ENCODE measurements around the gene AMMECR1L. TPM values are rescaled to one million over a fixed set of nuclear protein-coding genes. Genes with fewer than 3 reads are reported as not detected.

AMMECR1L gene
- total and polyA plus RNA-seq, 10 of the 15 experiments (the other 5 are each of a cell fraction or from before 2014, with no cell fraction given), result 2.7 to 12.1 (median 8.0) TPM

- TF ChIP-seq ZBTB33 (IDR thresholded peaks at IDR 0.05) (no peak), POU2F2 (IDR thresholded peaks at IDR 0.05; ENCODE audit: borderline replicate concordance, low read depth, low read length) (peak; percentile 96), NFYA (IDR thresholded peaks at IDR 0.05; ENCODE audit: borderline replicate concordance, low read depth, low read length) (no peak), ZBED1 (IDR thresholded peaks at IDR 0.05; ENCODE audit: borderline replicate concordance) (peak; percentile 49; the same call in 1 of the 2 replicates), PML (IDR thresholded peaks at IDR 0.05; ENCODE audit: low read length) (peak; percentile 54; the same call in 1 of the 2 replicates), SMC3 (IDR thresholded peaks at IDR 0.05; ENCODE audit: borderline replicate concordance, low read length) (peak; percentile 12; the same call in 1 of the 2 replicates), HDAC6 (IDR thresholded peaks at IDR 0.05; ENCODE audit: unreplicated experiment) (no peak), NFIC (IDR thresholded peaks at IDR 0.05; ENCODE audit: low read depth, low read length) (peak; percentile 85), SKIL (IDR thresholded peaks at IDR 0.05; ENCODE audit: low read depth, poor library complexity, severe bottlenecking) (peak; percentile 79), ATF7 (IDR thresholded peaks at IDR 0.05; ENCODE audit: low read depth) (peak; percentile 82), FOXM1 (IDR thresholded peaks at IDR 0.05; ENCODE audit: low read depth, low read length) (peak; percentile 89; the same call in 1 of the 2 replicates), EED (IDR thresholded peaks at IDR 0.05; ENCODE audit: low read depth) (peak; percentile 80; the same call in 1 of the 2 replicates), EZH2 (IDR thresholded peaks at IDR 0.05; ENCODE audit: borderline replicate concordance, control insufficient read depth, low read depth, low read length) (no peak), STAT3 (IDR thresholded peaks at IDR 0.05; ENCODE audit: low read depth, low read length) (no peak), PAX5 (IDR thresholded peaks at IDR 0.05; ENCODE audit: borderline replicate concordance, low read depth, low read length) (peak; percentile 82; the same call in 1 of the 2 replicates), GABPA (IDR thresholded peaks at IDR 0.05; ENCODE audit: low read depth) (no peak), CTCF (IDR thresholded peaks at IDR 0.05 in 2 of 3, conservative IDR thresholded peaks at IDR 0.05 in 1 of 3; ENCODE audit: control insufficient read depth in 2 of 3, extremely low read depth in 1 of 3, insufficient read depth in 1 of 3, low read depth in 3 of 3, low read length in 3 of 3) (no peak), CUX1 (IDR thresholded peaks at IDR 0.05; ENCODE audit: insufficient replicate concordance, low read depth, low read length) (peak; percentile 86), POLR2A (IDR thresholded peaks at IDR 0.05; ENCODE audit: low read depth, low read length) (no peak), SREBF1 (IDR thresholded peaks at IDR 0.05; ENCODE audit: low read length) (no peak), CREM (IDR thresholded peaks at IDR 0.05; ENCODE audit: low read depth) (peak; percentile 85)
These were observed 55.9 kb downstream of the AMMECR1L start (continued) for GRCh38 chr2:127829845-127830246.
